Measurements from ENCODE around the gene CRYGN. TPM values are rescaled to one million over a fixed set of nuclear protein-coding genes. Genes with fewer than 3 reads are reported as not detected.

The CRYGN gene
- total RNA-seq (2012; rRNA removed), result 0.22 TPM in 1 of 2 replicates, not detected in the other

- H3K4me1 ChIP-seq (ENCODE audit: control insufficient read depth, insufficient read depth, low read length), result peaks cover 13% of the 10 kb centered on the region
- peak within 1 kb of the TSS; percentile 27 for H3K4me2 ChIP-seq (ENCODE audit: low read length)
- H3K4me3 ChIP-seq (ENCODE audit: low read length), result no peak within 1 kb of the TSS
- H3K36me3 ChIP-seq (ENCODE audit: insufficient read depth, low read length), result no peaks in the 10 kb centered on the region
- peaks cover 67% of the 10 kb centered on the region for H3K27me3 ChIP-seq (ENCODE audit: control insufficient read depth, insufficient read depth, low read length)
- no peak within 1 kb of the TSS for H3K9ac ChIP-seq (ENCODE audit: low read depth, low read length)
- H3K9me3 ChIP-seq (replicated peaks; ENCODE audit: low read length), result no peaks in the 10 kb centered on the region
Observed at GRCh38 chr7:151439855-151440798, at the start of gene CRYGN. CRYGN (minus strand) TSS chr7:151440141; CDS start chr7:151439917, 224 bp downstream.

- Histone ChIP-seq H3K9ac (ENCODE audit: low read depth, low read length) (no peak overlapping the region), H3K36me3 (ENCODE audit: insufficient read depth, low read length) (peaks cover 39% of the 10 kb centered on the region), H3K4me2 (ENCODE audit: low read length) (no peak overlapping the region), H3K27me3 (ENCODE audit: control insufficient read depth, insufficient read depth, low read length) (no peaks in the 10 kb centered on the region), H3K4me3 (ENCODE audit: low read length) (no peak overlapping the region), H3K4me1 (ENCODE audit: control insufficient read depth, insufficient read depth, low read length) (peaks cover 36% of the 10 kb centered on the region), H3K9me3 (replicated peaks; ENCODE audit: low read length) (no peaks in the 10 kb centered on the region)
Observed at GRCh38 chr7:151489498-151489897, 49.6 kb upstream of the CRYGN start.

- Histone ChIP-seq H3K9ac (ENCODE audit: low read depth, low read length) (no peak overlapping the region), H3K9me3 (replicated peaks; ENCODE audit: low read length) (no peaks in the 10 kb centered on the region), H3K4me1 (ENCODE audit: control insufficient read depth, insufficient read depth, low read length) (peaks cover 25% of the 10 kb centered on the region), H3K36me3 (ENCODE audit: insufficient read depth, low read length) (peaks cover 53% of the 10 kb centered on the region), H3K4me3 (ENCODE audit: low read length) (no peak overlapping the region), H3K4me2 (ENCODE audit: low read length) (no peak overlapping the region), H3K27me3 (ENCODE audit: control insufficient read depth, insufficient read depth, low read length) (no peaks in the 10 kb centered on the region)
Observed at GRCh38 chr7:151488096-151488495, 48.2 kb upstream of the CRYGN start.

GRCh38 chr7:151487228-151487627 is 47.3 kb upstream of the CRYGN start:
- H3K9me3 ChIP-seq (replicated peaks; ENCODE audit: low read length), result no peaks in the 10 kb centered on the region
- H3K4me2 ChIP-seq (ENCODE audit: low read length), result no peak overlapping the region
- H3K9ac ChIP-seq (ENCODE audit: low read depth, low read length), result no peak overlapping the region
- peaks cover 59% of the 10 kb centered on the region for H3K36me3 ChIP-seq (ENCODE audit: insufficient read depth, low read length)
- H3K4me1 ChIP-seq (ENCODE audit: control insufficient read depth, insufficient read depth, low read length), result peaks cover 21% of the 10 kb centered on the region
- no peaks in the 10 kb centered on the region for H3K27me3 ChIP-seq (ENCODE audit: control insufficient read depth, insufficient read depth, low read length)
- H3K4me3 ChIP-seq (ENCODE audit: low read length), result no peak overlapping the region

- H3K36me3 ChIP-seq (ENCODE audit: insufficient read depth, low read length), result peaks cover 68% of the 10 kb centered on the region
- H3K9me3 ChIP-seq (replicated peaks; ENCODE audit: low read length), result no peaks in the 10 kb centered on the region
- no peak overlapping the region for H3K4me2 ChIP-seq (ENCODE audit: low read length)
- H3K27me3 ChIP-seq (ENCODE audit: control insufficient read depth, insufficient read depth, low read length), result no peaks in the 10 kb centered on the region
- H3K9ac ChIP-seq (ENCODE audit: low read depth, low read length), result no peak overlapping the region
- H3K4me1 ChIP-seq (ENCODE audit: control insufficient read depth, insufficient read depth, low read length), result peaks cover 10% of the 10 kb centered on the region
- no peak overlapping the region for H3K4me3 ChIP-seq (ENCODE audit: low read length)
Observed at GRCh38 chr7:151486074-151486473, 46.1 kb upstream of the CRYGN start.

- Histone ChIP-seq H3K9me3 (replicated peaks; ENCODE audit: low read length) (no peaks in the 10 kb centered on the region), H3K4me1 (ENCODE audit: control insufficient read depth, insufficient read depth, low read length) (peaks cover 10% of the 10 kb centered on the region), H3K9ac (ENCODE audit: low read depth, low read length) (no peak overlapping the region), H3K4me2 (ENCODE audit: low read length) (peak overlapping the region; percentile 3), H3K27me3 (ENCODE audit: control insufficient read depth, insufficient read depth, low read length) (no peaks in the 10 kb centered on the region), H3K36me3 (ENCODE audit: insufficient read depth, low read length) (peaks cover 69% of the 10 kb centered on the region), H3K4me3 (ENCODE audit: low read length) (no peak overlapping the region)
Observed at GRCh38 chr7:151484971-151485707, 45.2 kb upstream of the CRYGN start.

GRCh38 chr7:151483711-151483983 is 43.7 kb upstream of the CRYGN start:
- H3K9ac ChIP-seq (ENCODE audit: low read depth, low read length), result no peak overlapping the region
- H3K27me3 ChIP-seq (ENCODE audit: control insufficient read depth, insufficient read depth, low read length), result no peaks in the 10 kb centered on the region
- peaks cover 61% of the 10 kb centered on the region for H3K36me3 ChIP-seq (ENCODE audit: insufficient read depth, low read length)
- H3K4me3 ChIP-seq (ENCODE audit: low read length), result no peak overlapping the region
- no peak overlapping the region for H3K4me2 ChIP-seq (ENCODE audit: low read length)
- H3K4me1 ChIP-seq (ENCODE audit: control insufficient read depth, insufficient read depth, low read length), result peaks cover 10% of the 10 kb centered on the region
- no peaks in the 10 kb centered on the region for H3K9me3 ChIP-seq (replicated peaks; ENCODE audit: low read length)

GRCh38 chr7:151482883-151483710 is 43.2 kb upstream of the CRYGN start:
- Histone ChIP-seq H3K36me3 (ENCODE audit: insufficient read depth, low read length) (peaks cover 60% of the 10 kb centered on the region), H3K9ac (ENCODE audit: low read depth, low read length) (no peak overlapping the region)

GRCh38 chr7:151481650-151482505 is 41.9 kb upstream of the CRYGN start:
- Histone ChIP-seq H3K4me1 (ENCODE audit: control insufficient read depth, insufficient read depth, low read length) (peaks cover 10% of the 10 kb centered on the region), H3K4me2 (ENCODE audit: low read length) (no peak overlapping the region), H3K36me3 (ENCODE audit: insufficient read depth, low read length) (peaks cover 58% of the 10 kb centered on the region), H3K9ac (ENCODE audit: low read depth, low read length) (no peak overlapping the region), H3K27me3 (ENCODE audit: control insufficient read depth, insufficient read depth, low read length) (no peaks in the 10 kb centered on the region), H3K9me3 (replicated peaks; ENCODE audit: low read length) (no peaks in the 10 kb centered on the region), H3K4me3 (ENCODE audit: low read length) (no peak overlapping the region)

More at GRCh38 chr7:151482883-151483710, 43.2 kb upstream of the CRYGN start:
- no peaks in the 10 kb centered on the region for H3K9me3 ChIP-seq (replicated peaks; ENCODE audit: low read length)
- no peak overlapping the region for H3K4me3 ChIP-seq (ENCODE audit: low read length)
- no peak overlapping the region for H3K4me2 ChIP-seq (ENCODE audit: low read length)
- peaks cover 10% of the 10 kb centered on the region for H3K4me1 ChIP-seq (ENCODE audit: control insufficient read depth, insufficient read depth, low read length)
- H3K27me3 ChIP-seq (ENCODE audit: control insufficient read depth, insufficient read depth, low read length), result no peaks in the 10 kb centered on the region

- Histone ChIP-seq H3K36me3 (ENCODE audit: insufficient read depth, low read length) (peaks cover 59% of the 10 kb centered on the region), H3K9me3 (replicated peaks; ENCODE audit: low read length) (no peaks in the 10 kb centered on the region), H3K9ac (ENCODE audit: low read depth, low read length) (no peak overlapping the region), H3K4me3 (ENCODE audit: low read length) (no peak overlapping the region), H3K4me2 (ENCODE audit: low read length) (no peak overlapping the region), H3K4me1 (ENCODE audit: control insufficient read depth, insufficient read depth, low read length) (peaks cover 4% of the 10 kb centered on the region), H3K27me3 (ENCODE audit: control insufficient read depth, insufficient read depth, low read length) (no peaks in the 10 kb centered on the region)
Observed at GRCh38 chr7:151477867-151478266, 37.9 kb upstream of the CRYGN start.

Data from skeletal muscle satellite cell (primary cell).